ENCODE measurements around the gene CLCN6.
A peak's percentile ranks its signal among the peaks of the same experiment; 100 is the strongest.

Gene CLCN6

GRCh38 chr1:11805422-11806306 is at the start of gene CLCN6, which contains the start of gene MTHFR:
TSS of gene CLCN6 (plus strand) at chr1:11806191. CDS start at chr1:11806263, 72 bp downstream.
TSS of gene MTHFR (minus strand) at chr1:11805964. CDS start at chr1:11803116, 2,848 bp downstream.
- peak within 1 kb of the TSS; percentile 93 to 97 (median 93) for H3K4me3 Mint-ChIP-seq
- no peaks in the 10 kb centered on the region for H3K9me3 Mint-ChIP-seq
- H3K4me1 Mint-ChIP-seq: peaks cover 56% of the 10 kb centered on the region
- H3K27me3 Mint-ChIP-seq (ENCODE audit: low read depth): no peaks in the 10 kb centered on the region
- TF ChIP-seq CTCF (IDR thresholded peaks at IDR 0.05; ENCODE audit: unreplicated experiment in 3 of 3): no peak
- H3K36me3 Mint-ChIP-seq (ENCODE audit: low read depth): peaks cover 28% of the 10 kb centered on the region
- peak within 1 kb of the TSS; percentile 83 to 94 (median 91) for H3K27ac Mint-ChIP-seq

- no peaks in the 10 kb centered on the region for H3K4me1 Mint-ChIP-seq
- H3K27me3 Mint-ChIP-seq (ENCODE audit: low read depth): peaks cover 18% of the 10 kb centered on the region
- H3K36me3 Mint-ChIP-seq (ENCODE audit: low read depth): no peaks in the 10 kb centered on the region
- H3K27ac Mint-ChIP-seq: no peak overlapping the region
- H3K4me3 Mint-ChIP-seq: no peak overlapping the region
- no peaks in the 10 kb centered on the region for H3K9me3 Mint-ChIP-seq
- no peak for TF ChIP-seq CTCF (IDR thresholded peaks at IDR 0.05; ENCODE audit: unreplicated experiment in 3 of 3)
Measured at GRCh38 chr1:11757047-11757446, 48.9 kb upstream of the CLCN6 start.

- Mint-ChIP-seq H3K27ac (no peak overlapping the region), H3K4me1 (peaks cover 10% of the 10 kb centered on the region), H3K9me3 (no peaks in the 10 kb centered on the region), H3K27me3 (ENCODE audit: low read depth) (peaks cover 32% of the 10 kb centered on the region), H3K36me3 (ENCODE audit: low read depth) (no peaks in the 10 kb centered on the region), H3K4me3 (no peak overlapping the region)
- TF ChIP-seq CTCF (IDR thresholded peaks at IDR 0.05; ENCODE audit: unreplicated experiment in 3 of 3): no peak
Measured at GRCh38 chr1:11759791-11760190, 46.2 kb upstream of the CLCN6 start.

GRCh38 chr1:11761285-11761684 is 44.7 kb upstream of the CLCN6 start:
- H3K27ac Mint-ChIP-seq: no peak overlapping the region
- no peaks in the 10 kb centered on the region for H3K36me3 Mint-ChIP-seq (ENCODE audit: low read depth)
- H3K9me3 Mint-ChIP-seq: no peaks in the 10 kb centered on the region
- no peak for TF ChIP-seq CTCF (IDR thresholded peaks at IDR 0.05; ENCODE audit: unreplicated experiment in 3 of 3)
- H3K27me3 Mint-ChIP-seq (ENCODE audit: low read depth): peaks cover 32% of the 10 kb centered on the region
- no peak overlapping the region for H3K4me3 Mint-ChIP-seq
- H3K4me1 Mint-ChIP-seq: peaks cover 10% of the 10 kb centered on the region

GRCh38 chr1:11761988-11762406 is 44.0 kb upstream of the CLCN6 start, which contains the start of gene C1orf167:
TSS of gene C1orf167 (plus strand) at chr1:11762193. CDS start at chr1:11764401, 2,208 bp downstream.
- H3K4me1 Mint-ChIP-seq: peaks cover 10% of the 10 kb centered on the region
- peak within 1 kb of the TSS in 1 of 3 experiments; percentile 19 for H3K27ac Mint-ChIP-seq
- peaks cover 32% of the 10 kb centered on the region for H3K27me3 Mint-ChIP-seq (ENCODE audit: low read depth)

More at GRCh38 chr1:11761988-11762406, 44.0 kb upstream of the CLCN6 start, which contains the start of gene C1orf167:
- no peak for TF ChIP-seq CTCF (IDR thresholded peaks at IDR 0.05; ENCODE audit: unreplicated experiment in 3 of 3)
- H3K4me3 Mint-ChIP-seq: no peak within 1 kb of the TSS
- H3K36me3 Mint-ChIP-seq (ENCODE audit: low read depth): no peaks in the 10 kb centered on the region
- no peaks in the 10 kb centered on the region for H3K9me3 Mint-ChIP-seq
